Breast epithelium (tissue), 3 donors: Measurements from ENCODE around the gene FZR1.

Source experiments
- CTCF ChIP-seq, 3 donors: fragments of 450-650 bp; IDR thresholded peaks; one replicate each; pipeline ENCODE4 v1.5.1; 2016 to 2017; ENCODE audit warnings: antibody characterized with exemption in 3 of 3, mild to moderate bottlenecking in 3 of 3, moderate library complexity in 3 of 3
- POLR2A ChIP-seq: fragments of 450-650 bp; IDR thresholded peaks from one replicate; pipeline ENCODE4 v1.6.1; 2016; ENCODE audit warnings: antibody characterized with exemption, mild to moderate bottlenecking, moderate library complexity

- no peak for TF ChIP-seq POLR2A
- TF ChIP-seq CTCF (IDR thresholded peaks at IDR 0.05): no peak
Observed at GRCh38 chr19:3539756-3540118, 33.6 kb downstream of the FZR1 start.
